Central memory CD8-positive, alpha-beta T cell (primary cell): Measurements from ENCODE around the gene ERI3.

Experiments used
- ATAC-seq: fragments of 150-1000 bp; cut with Tn5 transposase; replicated peaks from 2 replicates; pipeline ENCODE4 v1.10.0; 2022; ENCODE audit warnings: mild to moderate bottlenecking, moderate FRiP score, moderate number of reproducible peaks; ENCODE audit not compliant: poor library complexity, severe bottlenecking; ENCODE audit errors: extremely low read depth
- DNase-seq, 2 donors: peaks; one replicate each; pipeline ENCODE4 v3.0.0; 2021; ENCODE audit warnings: low spot score in 2 of 2
- H3K27ac Mint-ChIP-seq: one replicate; pipeline ENCODE4 v1.8.0; 2022; ENCODE audit warnings: low read depth, mild to moderate bottlenecking, moderate library complexity, mixed read lengths
- H3K27me3 Mint-ChIP-seq: one replicate; pipeline ENCODE4 v1.8.0; 2022; ENCODE audit warnings: mixed read lengths
- H3K36me3 Mint-ChIP-seq: one replicate; pipeline ENCODE4 v1.8.0; 2022; ENCODE audit warnings: mild to moderate bottlenecking, moderate library complexity, mixed read lengths; ENCODE audit not compliant: insufficient read depth
- H3K4me1 Mint-ChIP-seq: one replicate; pipeline ENCODE4 v1.8.0; 2022; ENCODE audit warnings: mixed read lengths
- H3K4me3 Mint-ChIP-seq: one replicate; pipeline ENCODE4 v1.8.0; 2022; ENCODE audit warnings: mild to moderate bottlenecking, moderate library complexity, mixed read lengths
- H3K9me3 Mint-ChIP-seq: one replicate; pipeline ENCODE4 v1.8.0; 2022; ENCODE audit warnings: mixed read lengths

ERI3 gene

GRCh38 chr1:44267438-44267837, 87.6 kb downstream of the ERI3 start:
- H3K36me3 Mint-ChIP-seq: no peaks in the 10 kb centered on the region
- ATAC-seq (no peak), DNase-seq (no peak)
- H3K27ac Mint-ChIP-seq: no peak overlapping the region
- no peaks in the 10 kb centered on the region for H3K27me3 Mint-ChIP-seq
- no peaks in the 10 kb centered on the region for H3K9me3 Mint-ChIP-seq
- H3K4me1 Mint-ChIP-seq: peaks cover 10% of the 10 kb centered on the region
- no peak overlapping the region for H3K4me3 Mint-ChIP-seq

- Mint-ChIP-seq H3K4me1 (peaks cover 15% of the 10 kb centered on the region), H3K27me3 (no peaks in the 10 kb centered on the region), H3K27ac (no peak overlapping the region), H3K36me3 (no peaks in the 10 kb centered on the region), H3K4me3 (no peak overlapping the region), H3K9me3 (no peaks in the 10 kb centered on the region)
- DNase-seq (no peak), ATAC-seq (no peak)
Observed at GRCh38 chr1:44266400-44267344, 88.4 kb downstream of the ERI3 start.

GRCh38 chr1:44265656-44266358, 89.2 kb downstream of the ERI3 start:
- ATAC-seq (no peak), DNase-seq (no peak)
- Mint-ChIP-seq H3K27ac (no peak overlapping the region), H3K9me3 (no peaks in the 10 kb centered on the region), H3K4me1 (peaks cover 15% of the 10 kb centered on the region), H3K36me3 (no peaks in the 10 kb centered on the region), H3K27me3 (no peaks in the 10 kb centered on the region), H3K4me3 (no peak overlapping the region)

GRCh38 chr1:44264451-44264771, 90.6 kb downstream of the ERI3 start:
- H3K27ac Mint-ChIP-seq: no peak overlapping the region
- no peaks in the 10 kb centered on the region for H3K27me3 Mint-ChIP-seq
- no peak overlapping the region for H3K4me3 Mint-ChIP-seq
- no peaks in the 10 kb centered on the region for H3K9me3 Mint-ChIP-seq
- no peak for DNase-seq
- peaks cover 10% of the 10 kb centered on the region for H3K4me1 Mint-ChIP-seq
- no peak for ATAC-seq
- no peaks in the 10 kb centered on the region for H3K36me3 Mint-ChIP-seq

GRCh38 chr1:44263568-44264450, 91.2 kb downstream of the ERI3 start:
- no peak for ATAC-seq
- H3K4me3 Mint-ChIP-seq: no peak overlapping the region
- no peaks in the 10 kb centered on the region for H3K9me3 Mint-ChIP-seq
- no peak overlapping the region for H3K27ac Mint-ChIP-seq
- DNase-seq: no peak
- H3K27me3 Mint-ChIP-seq: no peaks in the 10 kb centered on the region
- no peaks in the 10 kb centered on the region for H3K36me3 Mint-ChIP-seq
- peaks cover 10% of the 10 kb centered on the region for H3K4me1 Mint-ChIP-seq

- no peak overlapping the region for H3K4me3 Mint-ChIP-seq
- H3K36me3 Mint-ChIP-seq: no peaks in the 10 kb centered on the region
- peaks cover 10% of the 10 kb centered on the region for H3K4me1 Mint-ChIP-seq
- H3K9me3 Mint-ChIP-seq: no peaks in the 10 kb centered on the region
- no peaks in the 10 kb centered on the region for H3K27me3 Mint-ChIP-seq
- no peak for ATAC-seq
- no peak for DNase-seq
- H3K27ac Mint-ChIP-seq: peak overlapping the region; percentile 50
Observed at GRCh38 chr1:44262816-44263567, 92.1 kb downstream of the ERI3 start.

GRCh38 chr1:44262414-44262813, 92.6 kb downstream of the ERI3 start:
- ATAC-seq (no peak), DNase-seq (no peak)
- no peaks in the 10 kb centered on the region for H3K27me3 Mint-ChIP-seq
- peaks cover 10% of the 10 kb centered on the region for H3K4me1 Mint-ChIP-seq
- H3K4me3 Mint-ChIP-seq: no peak overlapping the region
- no peaks in the 10 kb centered on the region for H3K9me3 Mint-ChIP-seq
- H3K27ac Mint-ChIP-seq: peak overlapping the region; percentile 50
- H3K36me3 Mint-ChIP-seq: peaks cover 2% of the 10 kb centered on the region

GRCh38 chr1:44261962-44262361, 93.1 kb downstream of the ERI3 start:
- DNase-seq (no peak), ATAC-seq (no peak)
- H3K9me3 Mint-ChIP-seq: no peaks in the 10 kb centered on the region
- H3K27me3 Mint-ChIP-seq: no peaks in the 10 kb centered on the region
- no peak overlapping the region for H3K4me3 Mint-ChIP-seq
- H3K27ac Mint-ChIP-seq: peak overlapping the region; percentile 50
- H3K36me3 Mint-ChIP-seq: peaks cover 2% of the 10 kb centered on the region
- H3K4me1 Mint-ChIP-seq: peaks cover 10% of the 10 kb centered on the region

- peaks cover 10% of the 10 kb centered on the region for H3K4me1 Mint-ChIP-seq
- no peaks in the 10 kb centered on the region for H3K27me3 Mint-ChIP-seq
- no peak overlapping the region for H3K27ac Mint-ChIP-seq
- DNase-seq (no peak), ATAC-seq (no peak)
- no peaks in the 10 kb centered on the region for H3K9me3 Mint-ChIP-seq
- no peak overlapping the region for H3K4me3 Mint-ChIP-seq
- peaks cover 2% of the 10 kb centered on the region for H3K36me3 Mint-ChIP-seq
Observed at GRCh38 chr1:44261171-44261817, 93.8 kb downstream of the ERI3 start.

GRCh38 chr1:44260792-44261170, 94.3 kb downstream of the ERI3 start:
- Mint-ChIP-seq H3K4me3 (no peak overlapping the region), H3K27ac (no peak overlapping the region)

GRCh38 chr1:44259090-44259489, 96.0 kb downstream of the ERI3 start:
- Mint-ChIP-seq H3K4me1 (peaks cover 10% of the 10 kb centered on the region), H3K36me3 (peaks cover 2% of the 10 kb centered on the region), H3K4me3 (no peak overlapping the region), H3K27ac (no peak overlapping the region), H3K27me3 (no peaks in the 10 kb centered on the region), H3K9me3 (no peaks in the 10 kb centered on the region)
- ATAC-seq (no peak), DNase-seq (no peak)

More at GRCh38 chr1:44260792-44261170, 94.3 kb downstream of the ERI3 start:
- ATAC-seq (no peak), DNase-seq (no peak)
- H3K9me3 Mint-ChIP-seq: no peaks in the 10 kb centered on the region
- H3K27me3 Mint-ChIP-seq: no peaks in the 10 kb centered on the region
- H3K4me1 Mint-ChIP-seq: peaks cover 10% of the 10 kb centered on the region
- H3K36me3 Mint-ChIP-seq: peaks cover 2% of the 10 kb centered on the region
